Duodenal mucosa (tissue), 2 donors: ENCODE measurements around the gene NLGN2.

Experiments used
- H3K27ac ChIP-seq: one replicate; pipeline ENCODE4 v1.7.0; 2013; ENCODE audit warnings: low read depth, low read length
- H3K27me3 ChIP-seq, 2 donors: one replicate each; pipeline ENCODE4 v1.7.0; 2013; ENCODE audit warnings: low read length in 2 of 2, control low read depth in 1 of 2; ENCODE audit not compliant: insufficient read depth in 2 of 2, control insufficient read depth in 1 of 2
- H3K36me3 ChIP-seq, 2 donors: one replicate each; pipeline ENCODE4 v1.7.0; 2013; ENCODE audit warnings: low read length in 2 of 2, control low read depth in 1 of 2; ENCODE audit not compliant: insufficient read depth in 2 of 2, control insufficient read depth in 1 of 2
- H3K4me1 ChIP-seq, 2 donors: one replicate each; pipeline ENCODE4 v1.7.0; 2013; ENCODE audit warnings: low read length in 2 of 2, control low read depth in 1 of 2; ENCODE audit not compliant: insufficient read depth in 2 of 2, control insufficient read depth in 1 of 2
- H3K4me3 ChIP-seq, 2 donors: one replicate each; pipeline ENCODE4 v1.7.0; 2013; ENCODE audit warnings: low read length in 2 of 2, low read depth in 1 of 2
- H3K9ac ChIP-seq, 2 donors: one replicate each; pipeline ENCODE4 v1.7.0; 2013; ENCODE audit warnings: low read length in 2 of 2, low read depth in 1 of 2
- H3K9me3 ChIP-seq, 2 donors: one replicate each; pipeline ENCODE4 v1.7.0; 2013; ENCODE audit warnings: low read length in 2 of 2, control low read depth in 1 of 2; ENCODE audit not compliant: control insufficient read depth in 1 of 2

Gene NLGN2

GRCh38 chr17:7464081-7464480 lies 56.4 kb downstream of the NLGN2 start:
- Histone ChIP-seq H3K27ac (no peak overlapping the region), H3K4me1 (no peaks in the 10 kb centered on the region), H3K36me3 (peaks cover 7 to 14% of the 10 kb centered on the region in 2 donors), H3K9ac (no peak overlapping the region), H3K4me3 (no peak overlapping the region), H3K9me3 (no peaks in the 10 kb centered on the region), H3K27me3 (no peaks in the 10 kb centered on the region)

- no peak overlapping the region for H3K27ac ChIP-seq
These were observed 58.1 kb downstream of the NLGN2 start for GRCh38 chr17:7465597-7466275.

DNA sequence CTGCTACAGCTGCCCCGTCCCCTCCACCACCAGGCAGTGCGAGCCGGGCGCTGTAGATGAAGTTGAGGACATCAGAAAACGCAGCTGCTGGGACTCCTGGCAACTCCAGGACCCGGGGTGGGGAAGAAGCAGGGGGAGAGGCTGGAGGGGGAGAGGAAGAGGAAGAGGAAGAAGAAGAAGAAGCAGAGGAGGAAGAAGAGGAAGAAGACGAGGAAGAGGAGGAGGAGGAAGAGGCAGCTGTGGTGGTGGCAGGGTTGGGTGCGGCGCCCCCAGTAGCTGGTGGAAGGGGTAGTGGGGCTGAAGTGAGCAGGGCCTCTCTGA lies 58.6 kb downstream of the NLGN2 start:
- no peak overlapping the region for H3K4me3 ChIP-seq
- no peaks in the 10 kb centered on the region for H3K27me3 ChIP-seq
- H3K36me3 ChIP-seq: peaks cover 6 to 14% of the 10 kb centered on the region in 2 donors
- peaks cover 0 to 5% of the 10 kb centered on the region in 2 donors for H3K4me1 ChIP-seq
- H3K27ac ChIP-seq: no peak overlapping the region
- no peaks in the 10 kb centered on the region for H3K9me3 ChIP-seq
- H3K9ac ChIP-seq: no peak overlapping the region

More at GRCh38 chr17:7465597-7466275, 58.1 kb downstream of the NLGN2 start:
- no peak overlapping the region for H3K4me3 ChIP-seq
- no peaks in the 10 kb centered on the region for H3K27me3 ChIP-seq
- H3K9me3 ChIP-seq: no peaks in the 10 kb centered on the region
- H3K36me3 ChIP-seq: peaks cover 7 to 14% of the 10 kb centered on the region in 2 donors
- H3K9ac ChIP-seq: no peak overlapping the region
- H3K4me1 ChIP-seq: peaks cover 0 to 3% of the 10 kb centered on the region in 2 donors

GRCh38 chr17:7466639-7467341 lies 59.1 kb downstream of the NLGN2 start:
- Histone ChIP-seq H3K4me1 (peaks cover 0 to 5% of the 10 kb centered on the region in 2 donors), H3K27ac (no peak overlapping the region), H3K9ac (no peak overlapping the region), H3K36me3 (peaks cover 5 to 14% of the 10 kb centered on the region in 2 donors), H3K4me3 (no peak overlapping the region), H3K9me3 (no peaks in the 10 kb centered on the region), H3K27me3 (no peaks in the 10 kb centered on the region)

- no peaks in the 10 kb centered on the region for H3K27me3 ChIP-seq
- H3K36me3 ChIP-seq: peaks cover 5 to 14% of the 10 kb centered on the region in 2 donors
- no peak overlapping the region for H3K9ac ChIP-seq
- no peak overlapping the region for H3K27ac ChIP-seq
- no peaks in the 10 kb centered on the region for H3K9me3 ChIP-seq
- H3K4me3 ChIP-seq: no peak overlapping the region
- H3K4me1 ChIP-seq: peaks cover 0 to 5% of the 10 kb centered on the region in 2 donors
These were observed 59.9 kb downstream of the NLGN2 start for GRCh38 chr17:7467498-7467897.

GRCh38 chr17:7468290-7468689 lies 60.6 kb downstream of the NLGN2 start:
- Histone ChIP-seq H3K9me3 (no peaks in the 10 kb centered on the region), H3K4me1 (peaks cover 0 to 5% of the 10 kb centered on the region in 2 donors), H3K4me3 (no peak overlapping the region), H3K9ac (no peak overlapping the region), H3K27ac (no peak overlapping the region), H3K27me3 (no peaks in the 10 kb centered on the region), H3K36me3 (peaks cover 5 to 8% of the 10 kb centered on the region in 2 donors)

DNA sequence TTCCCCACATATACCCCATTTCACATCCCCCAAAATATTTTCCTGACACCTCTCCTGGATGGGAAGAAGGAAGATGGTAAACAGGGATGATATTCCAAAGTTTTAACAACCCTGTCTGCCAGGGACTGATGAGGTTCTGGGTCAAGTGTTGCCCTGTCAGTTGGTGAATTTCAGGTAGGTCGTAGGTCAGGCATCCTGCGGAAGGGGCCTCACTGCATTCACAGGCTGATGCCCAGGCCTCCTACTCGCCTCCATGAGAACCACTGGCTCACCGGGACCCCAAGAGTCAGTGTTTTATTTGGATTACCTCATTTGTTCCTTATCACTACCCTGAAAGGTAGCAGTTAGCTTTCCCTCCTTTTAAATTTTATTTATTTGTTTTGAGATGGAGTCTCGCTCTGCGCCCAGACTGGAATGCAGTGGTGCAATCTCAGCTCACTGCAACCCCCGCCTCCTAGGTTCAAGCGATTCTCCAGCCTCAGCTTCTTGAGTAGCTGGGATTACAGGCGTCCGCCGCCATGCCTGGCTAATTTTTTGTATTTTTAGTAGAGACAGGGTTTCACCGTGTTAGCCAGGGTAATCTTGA lies 61.3 kb downstream of the NLGN2 start:
- Histone ChIP-seq H3K27ac (no peak overlapping the region), H3K4me1 (peaks cover 0 to 5% of the 10 kb centered on the region in 2 donors), H3K27me3 (no peaks in the 10 kb centered on the region)

More for the DNA sequence above, 61.3 kb downstream of the NLGN2 start:
- H3K36me3 ChIP-seq: peaks cover 5% of the 10 kb centered on the region in 2 donors
- no peak overlapping the region for H3K9ac ChIP-seq
- no peak overlapping the region for H3K4me3 ChIP-seq
- no peaks in the 10 kb centered on the region for H3K9me3 ChIP-seq
